HG03442 (cell line): ENCODE measurements around the gene MAPK8IP3.
A peak's percentile ranks its signal among the peaks of the same experiment; 100 is the strongest.

Source experiments
- ATAC-seq: cut with Tn5 transposase; IDR thresholded peaks from one replicate; pipeline ENCODE4 v1.9.1; 2021; ENCODE audit warnings: mild to moderate bottlenecking, moderate library complexity; ENCODE audit not compliant: unreplicated experiment

Gene MAPK8IP3

DNA sequence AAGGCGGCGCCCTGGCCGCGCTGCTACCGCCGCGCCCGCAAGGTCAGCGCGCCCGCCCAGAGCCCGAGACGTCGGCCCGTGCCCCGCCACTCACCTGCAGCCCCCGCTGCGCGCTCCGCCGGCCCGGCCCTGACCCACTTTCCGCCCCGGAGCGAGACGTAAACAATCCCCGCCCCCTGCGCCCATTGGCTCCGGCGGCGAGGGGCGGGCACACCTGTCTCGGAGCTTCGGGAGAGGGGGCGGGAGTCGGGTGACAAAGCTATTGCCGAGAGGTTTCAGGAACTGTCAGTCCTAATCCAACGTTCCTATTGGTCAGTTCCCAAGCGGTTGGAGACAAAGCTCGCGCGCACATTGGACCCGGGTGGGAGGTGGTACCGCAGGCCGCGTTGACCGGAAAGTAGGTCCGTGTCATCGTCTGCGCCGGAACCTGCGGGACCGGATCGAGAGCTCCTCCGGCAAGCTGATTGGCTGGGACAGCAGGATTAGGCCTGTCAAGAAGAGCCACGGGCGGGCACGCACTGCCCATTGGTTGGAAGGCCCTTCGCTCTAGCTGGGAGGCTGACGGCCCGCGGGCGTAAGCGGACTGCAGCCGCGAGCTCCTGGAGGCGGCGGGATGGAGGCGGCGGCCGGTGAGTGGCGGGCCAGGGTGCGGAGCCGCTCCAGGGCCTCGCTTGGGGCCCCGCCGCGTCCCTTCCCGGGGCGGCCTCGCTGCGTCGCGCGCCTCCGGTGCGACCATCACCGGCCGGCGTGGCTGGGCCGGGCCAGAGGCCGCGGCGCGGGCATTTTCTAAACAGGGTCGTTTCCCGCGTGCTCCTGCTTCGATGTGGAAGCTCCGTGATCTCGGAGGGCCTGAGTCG is 76.6 kb downstream of the MAPK8IP3 start, which contains the start of the genes NUBP2 and SPSB3:
Gene NUBP2 (plus strand): TSS at position 553 of the 857 bp plus-strand sequence. CDS start 61 bp downstream, at position 614.
Gene SPSB3 (minus strand): TSS at position 164 of the 857 bp plus-strand sequence. CDS start 1,088 bp downstream, outside the sequence.
- ATAC-seq, result peak; percentile 82

- ATAC-seq, result no peak
These were observed 79.2 kb downstream of the MAPK8IP3 start for GRCh38 chr16:1784977-1785845.

- no peak for ATAC-seq
These were observed 79.8 kb downstream of the MAPK8IP3 start for GRCh38 chr16:1785846-1786170.

- ATAC-seq, result no peak
These were observed 80.5 kb downstream of the MAPK8IP3 start for GRCh38 chr16:1786242-1787055.

- no peak for ATAC-seq
These were observed 81.0 kb downstream of the MAPK8IP3 start for GRCh38 chr16:1787056-1787321.

DNA sequence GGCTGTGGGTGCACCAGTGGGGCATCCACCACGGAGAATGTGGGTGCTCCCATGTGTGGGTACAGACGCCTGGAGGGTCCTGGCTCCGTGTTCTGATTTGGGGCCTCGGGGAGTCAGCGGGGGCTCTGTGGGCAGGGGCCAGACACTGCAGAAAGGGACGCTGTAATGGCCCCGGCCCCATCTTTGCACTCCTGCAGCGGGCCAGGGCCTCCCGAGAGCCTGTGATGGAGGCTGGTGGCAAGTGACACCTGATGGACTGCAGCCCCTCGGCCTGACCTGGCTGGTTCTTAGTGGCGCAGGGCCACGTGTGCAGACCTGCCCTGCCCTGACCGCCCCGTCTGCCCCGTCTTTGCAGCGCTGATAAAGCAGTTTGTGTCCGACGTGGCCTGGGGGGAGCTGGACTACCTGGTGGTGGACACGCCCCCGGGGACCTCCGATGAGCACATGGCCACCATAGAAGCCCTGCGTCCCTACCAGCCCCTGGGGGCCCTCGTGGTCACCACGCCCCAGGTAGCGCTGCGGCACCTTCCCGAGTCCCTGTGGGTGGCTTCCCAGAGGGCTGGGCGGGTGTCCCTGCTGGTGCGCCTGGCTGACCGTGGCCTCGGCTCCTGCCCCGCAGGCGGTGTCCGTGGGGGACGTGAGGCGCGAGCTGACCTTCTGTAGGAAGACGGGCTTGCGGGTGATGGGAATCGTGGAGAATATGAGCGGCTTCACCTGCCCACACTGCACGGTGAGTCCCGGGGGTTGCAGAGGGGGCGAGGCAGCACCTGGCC is 81.5 kb downstream of the MAPK8IP3 start:
- ATAC-seq, result no peak

- ATAC-seq, result no peak
These were observed 82.2 kb downstream of the MAPK8IP3 start for GRCh38 chr16:1788095-1788707.

- no peak for ATAC-seq
These were observed 82.7 kb downstream of the MAPK8IP3 start for GRCh38 chr16:1788708-1789100.

DNA sequence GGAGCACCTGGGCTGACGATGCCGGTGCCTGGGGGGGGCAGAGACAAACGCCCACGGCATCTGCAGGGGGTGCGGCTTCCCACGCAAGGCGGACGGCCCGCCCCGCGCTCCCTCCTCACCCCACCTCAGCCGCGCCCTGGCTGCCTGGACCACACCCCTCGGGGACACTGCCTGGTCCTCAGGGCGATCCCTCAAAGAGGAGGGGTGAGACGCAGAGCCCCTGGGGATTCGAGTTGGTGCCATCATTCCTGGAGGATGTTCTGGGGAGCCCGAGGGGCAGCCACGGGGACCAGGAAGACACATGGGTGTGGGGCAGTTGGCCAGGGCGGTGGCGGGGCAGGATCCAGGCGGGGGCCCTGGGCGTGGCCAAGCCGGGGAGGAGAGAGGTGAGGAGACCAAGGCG is 83.6 kb downstream of the MAPK8IP3 start:
- no peak for ATAC-seq

GRCh38 chr16:1790261-1790610 is 84.2 kb downstream of the MAPK8IP3 start:
- no peak for ATAC-seq

DNA sequence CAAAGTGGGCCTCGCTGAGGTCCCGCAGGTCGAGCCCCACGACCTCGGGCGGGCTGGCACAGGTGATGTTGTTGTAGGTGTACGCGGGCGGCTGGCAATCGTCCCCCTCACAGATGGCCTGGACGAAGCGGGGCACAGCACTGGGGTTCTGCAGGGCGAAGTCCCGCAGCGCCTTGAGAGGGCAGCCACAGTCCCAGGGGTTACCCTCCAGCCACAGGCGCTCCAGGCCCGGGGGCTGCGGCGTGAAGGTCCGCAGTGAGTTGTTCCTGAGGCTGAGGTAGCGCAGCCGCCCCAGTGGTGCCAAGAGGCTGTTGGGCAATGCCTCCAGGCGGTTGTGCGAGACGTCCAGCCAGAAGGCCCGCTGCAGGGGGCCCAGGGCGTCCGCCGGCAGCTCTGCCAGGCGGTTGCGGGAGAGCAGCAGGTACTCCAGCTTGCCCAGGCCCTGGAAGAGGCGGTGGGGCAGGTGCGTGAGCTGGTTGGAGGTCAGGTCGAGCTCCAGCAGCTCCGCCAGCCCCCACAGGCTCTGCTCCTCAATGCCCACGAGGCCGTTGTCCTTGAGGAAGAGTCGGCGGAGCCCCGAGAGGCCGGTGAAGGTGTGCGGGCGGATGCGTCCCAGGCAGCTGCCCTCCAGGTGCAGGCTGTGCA is 84.7 kb downstream of the MAPK8IP3 start:
- no peak for ATAC-seq

GRCh38 chr16:1791256-1791942 is 85.4 kb downstream of the MAPK8IP3 start:
- ATAC-seq, result no peak

DNA sequence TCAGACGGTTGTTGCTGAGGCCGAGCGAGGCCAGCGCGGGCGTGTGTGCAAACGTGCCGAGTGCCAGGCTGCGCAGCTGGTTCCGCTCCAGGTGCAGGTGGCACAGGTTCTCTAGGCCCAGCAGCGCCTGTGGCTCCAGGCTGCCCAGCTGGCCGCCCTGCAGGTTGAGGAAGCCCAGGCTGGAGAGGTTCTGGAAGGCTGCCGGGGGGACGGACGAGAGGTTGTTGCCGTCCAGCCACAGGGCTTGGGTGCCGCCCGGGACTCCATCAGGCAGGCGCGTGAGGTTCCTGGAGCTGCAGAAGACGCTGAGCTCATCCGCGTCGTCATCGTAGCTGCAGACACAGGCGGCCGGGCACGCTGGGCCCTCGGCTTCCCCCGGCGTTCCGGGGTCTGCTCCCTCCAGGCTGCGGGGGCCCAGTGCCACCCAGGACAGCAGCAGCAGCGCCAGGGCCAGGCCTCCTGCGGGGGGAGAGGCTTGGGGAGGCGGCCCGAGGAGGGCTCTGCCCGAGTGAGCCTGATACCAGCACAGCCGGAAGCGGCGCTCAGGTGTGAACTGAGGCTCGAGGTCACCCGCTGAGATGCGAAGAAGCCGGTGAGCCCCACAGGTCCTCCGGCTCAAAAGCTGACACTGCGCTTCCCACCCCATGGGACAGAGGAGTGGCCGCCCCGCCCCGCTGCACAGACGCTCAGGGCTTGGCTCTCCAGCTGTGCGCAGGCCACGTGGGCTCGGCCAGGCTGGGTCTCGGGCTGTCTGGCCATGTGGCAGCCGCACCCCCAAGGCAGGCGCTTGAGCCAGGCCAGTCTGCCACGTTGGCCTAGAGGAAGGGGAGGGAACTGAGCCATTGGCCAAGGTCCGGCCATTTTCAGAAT is 86.2 kb downstream of the MAPK8IP3 start:
- no peak for ATAC-seq

GRCh38 chr16:1792836-1793577 is 87.0 kb downstream of the MAPK8IP3 start:
- ATAC-seq, result no peak

DNA sequence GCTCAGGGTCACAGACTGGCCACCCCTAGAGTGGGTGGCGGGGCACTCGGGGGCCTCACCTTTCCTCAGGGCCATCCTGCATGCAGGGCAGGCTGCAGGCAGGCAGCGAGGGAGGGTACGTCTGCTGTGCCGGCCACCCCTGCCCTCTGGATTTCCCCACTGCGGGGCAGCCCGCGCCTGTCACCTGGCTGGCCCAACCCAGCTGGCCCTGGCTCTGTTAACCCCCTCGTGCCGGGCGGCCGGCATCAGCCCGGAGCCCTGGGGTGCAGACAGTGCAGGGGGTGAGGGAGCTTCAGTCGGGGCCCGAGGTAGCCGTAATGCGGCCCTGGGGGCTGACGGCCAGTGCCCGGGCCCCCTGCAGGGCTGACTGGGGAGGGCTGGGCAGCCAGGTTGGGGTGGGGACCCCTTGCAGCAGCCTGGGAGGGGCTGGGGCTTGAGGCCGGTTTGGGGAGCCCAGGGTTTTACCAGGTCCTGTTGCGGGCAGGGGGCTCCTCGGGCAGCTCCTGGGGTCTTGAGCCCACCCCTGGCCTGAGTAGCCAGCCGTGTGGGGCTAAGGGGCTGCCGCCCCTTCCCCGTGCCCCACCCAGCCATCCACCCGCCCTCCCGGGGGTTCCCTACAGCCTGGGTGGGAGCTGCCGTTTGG is 87.7 kb downstream of the MAPK8IP3 start, which contains the start of gene IGFALS:
Gene IGFALS (minus strand): TSS at position 128 of the 643 bp plus-strand sequence. CDS start 53 bp downstream, at position 75.
- ATAC-seq, result no peak

- ATAC-seq, result no peak
These were observed 88.4 kb downstream of the MAPK8IP3 start for GRCh38 chr16:1794221-1794871.
